Pons (tissue), 1 donor: Measurements from ENCODE around the gene MUSTN1.

Experiments
- DNase-seq: peaks from one replicate; pipeline ENCODE4 v3.0.0-alpha.2; 2016; ENCODE audit warnings: low spot score

Gene MUSTN1

DNA sequence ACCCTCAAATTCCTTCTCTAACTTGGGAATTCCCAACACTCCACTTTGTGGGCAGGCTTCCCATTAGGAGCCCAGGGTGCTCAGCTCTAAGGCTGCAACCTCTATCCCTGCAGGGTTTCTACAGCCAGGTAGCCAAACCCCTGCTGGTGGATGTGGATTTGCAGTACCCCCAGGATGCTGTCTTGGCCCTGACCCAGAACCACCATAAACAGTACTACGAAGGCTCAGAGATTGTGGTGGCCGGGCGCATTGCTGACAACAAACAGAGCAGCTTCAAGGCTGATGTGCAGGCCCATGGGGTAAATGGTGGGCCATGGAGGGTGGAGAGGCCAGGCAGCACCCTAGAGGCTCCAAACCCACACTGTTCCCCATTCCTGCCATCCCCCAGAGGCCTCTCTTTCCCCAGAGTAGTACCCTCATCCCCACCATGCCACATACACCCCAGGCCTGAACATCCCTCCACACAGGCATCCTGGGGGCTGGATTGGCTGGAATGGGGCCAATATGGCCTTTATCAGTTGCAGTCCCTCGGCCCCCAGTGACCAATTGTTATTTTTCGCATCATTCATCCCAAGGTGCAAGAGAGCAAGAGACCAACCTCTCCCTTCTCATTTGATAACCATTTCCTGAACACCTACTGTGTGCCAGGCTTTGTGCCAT lies 49.8 kb downstream of the MUSTN1 start:
- DNase-seq: no peak

DNA sequence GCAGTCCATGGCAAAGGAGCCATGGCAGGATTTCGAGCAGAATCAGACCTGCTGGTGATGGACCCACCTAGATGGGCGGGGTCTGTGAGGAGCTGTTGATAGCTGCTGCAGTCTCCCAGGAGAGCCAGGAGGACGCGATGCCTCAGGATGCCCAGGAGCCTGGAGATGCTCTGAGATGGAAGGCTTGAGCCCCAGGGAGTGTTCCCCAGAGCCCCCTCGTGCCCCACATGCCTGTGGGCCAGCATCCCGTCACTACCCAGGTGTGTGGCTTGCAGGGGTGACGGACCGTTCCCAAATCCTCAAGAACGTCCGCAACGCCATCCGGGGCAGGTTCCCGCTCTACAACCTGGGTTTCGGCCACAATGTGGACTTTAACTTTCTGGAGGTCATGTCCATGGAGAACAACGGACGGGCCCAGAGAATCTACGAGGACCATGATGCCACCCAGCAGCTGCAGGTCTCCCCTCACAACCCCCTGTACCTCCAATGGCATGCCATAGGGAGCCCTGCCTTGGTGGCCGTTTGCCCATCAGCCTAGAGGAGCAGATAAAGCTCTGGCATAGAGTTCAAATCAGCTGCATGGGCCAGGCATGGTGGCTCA lies 50.7 kb downstream of the MUSTN1 start:
- no peak for DNase-seq

DNA sequence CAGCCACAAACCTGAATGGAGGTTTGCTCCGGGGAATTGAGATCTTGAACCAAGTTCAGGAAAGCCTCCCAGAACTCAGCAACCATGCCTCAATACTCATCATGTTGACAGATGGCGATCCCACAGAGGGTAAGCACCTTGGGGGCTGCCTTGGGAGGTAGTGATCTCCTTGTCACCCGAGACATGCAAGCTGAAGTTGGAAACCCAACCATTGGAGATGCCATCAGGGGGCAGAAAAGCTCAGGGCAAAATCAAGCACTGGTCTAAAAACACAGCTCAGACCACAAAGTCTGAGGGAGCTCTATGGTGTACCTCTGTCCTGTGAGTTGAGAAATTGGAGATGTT lies 51.6 kb downstream of the MUSTN1 start:
- no peak for DNase-seq
